Measurements from ENCODE around the gene PRKG1.

The PRKG1 gene

DNA sequence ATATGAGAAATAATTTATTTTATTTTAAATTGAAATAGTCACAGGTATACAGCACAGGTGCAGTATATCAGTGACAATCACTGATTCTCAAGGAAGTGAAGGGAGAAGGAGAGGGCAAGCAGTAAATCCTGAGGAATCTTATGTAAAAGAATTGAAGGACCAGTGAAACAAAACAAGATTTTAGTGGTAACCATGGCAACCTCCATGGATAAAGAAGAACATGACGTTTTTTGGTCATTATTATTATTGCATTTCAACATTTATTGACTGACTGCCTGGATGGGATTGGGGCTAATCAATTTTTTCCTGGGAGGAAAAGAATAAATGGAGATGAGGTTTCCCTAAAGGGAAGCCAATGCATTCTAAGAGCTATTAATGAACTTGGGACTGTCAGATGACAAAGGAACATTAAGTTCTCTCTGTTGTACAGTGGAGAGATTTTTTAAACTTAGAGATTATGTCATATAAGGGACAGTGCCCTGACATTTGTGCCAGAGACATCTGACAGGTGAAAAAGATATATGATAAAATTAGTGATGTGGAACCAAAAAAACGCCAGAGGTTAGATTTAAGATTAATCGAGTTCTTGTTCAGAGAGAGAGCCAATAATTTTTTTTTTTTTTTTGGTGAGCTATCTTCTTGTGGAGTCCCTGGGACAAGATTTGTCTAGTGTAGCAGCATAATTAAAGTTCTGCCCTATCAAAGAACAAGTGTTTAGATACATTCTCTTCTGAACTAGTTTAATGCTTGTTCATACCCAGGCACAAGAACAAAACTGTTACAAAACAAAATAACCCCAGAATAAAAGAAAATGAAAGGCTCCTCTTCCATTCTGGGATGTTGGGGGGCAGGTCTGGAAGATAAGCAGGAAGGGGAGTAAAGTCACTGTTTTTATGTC lies 345.2 kb downstream of the PRKG1 start:
- H3K27me3 ChIP-seq (ENCODE audit: insufficient read depth, low read length, poor library complexity, severe bottlenecking): no peaks in the 10 kb centered on the region
- H3K79me2 ChIP-seq (ENCODE audit: insufficient read depth, low read length): no peaks in the 10 kb centered on the region
- TF ChIP-seq EZH2phosphoT487 (IDR thresholded peaks at IDR 0.05; ENCODE audit: borderline replicate concordance): no peak
- TF ChIP-seq, protein P1, sequence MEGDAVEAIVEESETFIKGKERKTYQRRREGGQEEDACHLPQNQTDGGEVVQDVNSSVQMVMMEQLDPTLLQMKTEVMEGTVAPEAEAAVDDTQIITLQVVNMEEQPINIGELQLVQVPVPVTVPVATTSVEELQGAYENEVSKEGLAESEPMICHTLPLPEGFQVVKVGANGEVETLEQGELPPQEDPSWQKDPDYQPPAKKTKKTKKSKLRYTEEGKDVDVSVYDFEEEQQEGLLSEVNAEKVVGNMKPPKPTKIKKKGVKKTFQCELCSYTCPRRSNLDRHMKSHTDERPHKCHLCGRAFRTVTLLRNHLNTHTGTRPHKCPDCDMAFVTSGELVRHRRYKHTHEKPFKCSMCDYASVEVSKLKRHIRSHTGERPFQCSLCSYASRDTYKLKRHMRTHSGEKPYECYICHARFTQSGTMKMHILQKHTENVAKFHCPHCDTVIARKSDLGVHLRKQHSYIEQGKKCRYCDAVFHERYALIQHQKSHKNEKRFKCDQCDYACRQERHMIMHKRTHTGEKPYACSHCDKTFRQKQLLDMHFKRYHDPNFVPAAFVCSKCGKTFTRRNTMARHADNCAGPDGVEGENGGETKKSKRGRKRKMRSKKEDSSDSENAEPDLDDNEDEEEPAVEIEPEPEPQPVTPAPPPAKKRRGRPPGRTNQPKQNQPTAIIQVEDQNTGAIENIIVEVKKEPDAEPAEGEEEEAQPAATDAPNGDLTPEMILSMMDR (conservative IDR thresholded peaks at IDR 0.05; ENCODE audit: low read length): no peak
- H4K20me1 ChIP-seq (ENCODE audit: insufficient read depth, low read length, poor library complexity, severe bottlenecking): no peaks in the 10 kb centered on the region
- H3K4me2 ChIP-seq (ENCODE audit: low read depth, low read length, poor library complexity, severe bottlenecking): no peak overlapping the region
- no peaks in the 10 kb centered on the region for H3F3A ChIP-seq (ENCODE audit: low read depth)
- no peak overlapping the region for H3K4me3 ChIP-seq (ENCODE audit: low read length, poor library complexity, severe bottlenecking)
- H3K9me3 ChIP-seq (ENCODE audit: insufficient read depth, low read depth, low read length): no peaks in the 10 kb centered on the region
- no peak overlapping the region for H2AFZ ChIP-seq (ENCODE audit: low read length)
- no peak overlapping the region for H3K9ac ChIP-seq (ENCODE audit: low read depth, low read length, poor library complexity, severe bottlenecking)
- no peaks in the 10 kb centered on the region for H3K9me2 ChIP-seq (replicated peaks; ENCODE audit: low read depth, low read length)
- no peaks in the 10 kb centered on the region for H3K4me1 ChIP-seq (ENCODE audit: insufficient read depth, low read length, poor library complexity, severe bottlenecking)
- no peaks in the 10 kb centered on the region for H3K36me3 ChIP-seq (ENCODE audit: insufficient read depth, low read length)

DNA sequence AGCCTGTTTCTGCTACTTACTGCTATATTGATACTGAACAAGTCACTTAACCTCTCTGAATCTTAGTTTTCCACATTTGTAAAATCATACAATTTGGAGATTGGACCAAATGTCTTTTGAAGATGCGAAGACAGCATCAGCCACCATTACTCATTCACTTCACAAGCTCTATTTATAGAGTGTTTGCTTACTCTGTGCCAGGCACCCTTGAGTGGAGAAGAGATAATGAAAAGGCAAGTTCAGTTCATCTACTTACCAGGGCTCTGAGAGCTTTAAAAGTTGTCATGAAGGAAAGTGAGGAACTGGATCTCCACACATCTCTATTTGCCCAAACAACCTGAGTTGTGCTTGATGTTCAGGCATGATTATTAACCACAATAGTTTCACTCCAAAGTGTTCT lies 347.6 kb downstream of the PRKG1 start:
- H3K9ac ChIP-seq (ENCODE audit: low read depth, low read length, poor library complexity, severe bottlenecking): no peak overlapping the region
- TF ChIP-seq EZH2phosphoT487 (IDR thresholded peaks at IDR 0.05; ENCODE audit: borderline replicate concordance): no peak
- TF ChIP-seq, protein P1 (conservative IDR thresholded peaks at IDR 0.05; ENCODE audit: low read length): no peak
- no peaks in the 10 kb centered on the region for H3K36me3 ChIP-seq (ENCODE audit: insufficient read depth, low read length)
- H3F3A ChIP-seq (ENCODE audit: low read depth): no peaks in the 10 kb centered on the region
- no peaks in the 10 kb centered on the region for H3K9me3 ChIP-seq (ENCODE audit: insufficient read depth, low read depth, low read length)
- no peak overlapping the region for H3K4me3 ChIP-seq (ENCODE audit: low read length, poor library complexity, severe bottlenecking)
- H4K20me1 ChIP-seq (ENCODE audit: insufficient read depth, low read length, poor library complexity, severe bottlenecking): no peaks in the 10 kb centered on the region
- no peaks in the 10 kb centered on the region for H3K4me1 ChIP-seq (ENCODE audit: insufficient read depth, low read length, poor library complexity, severe bottlenecking)
- H3K4me2 ChIP-seq (ENCODE audit: low read depth, low read length, poor library complexity, severe bottlenecking): no peak overlapping the region
- H3K79me2 ChIP-seq (ENCODE audit: insufficient read depth, low read length): no peaks in the 10 kb centered on the region
- H3K9me2 ChIP-seq (replicated peaks; ENCODE audit: low read depth, low read length): no peaks in the 10 kb centered on the region
- H2AFZ ChIP-seq (ENCODE audit: low read length): peak overlapping the region; percentile 91
- H3K27me3 ChIP-seq (ENCODE audit: insufficient read depth, low read length, poor library complexity, severe bottlenecking): no peaks in the 10 kb centered on the region

DNA sequence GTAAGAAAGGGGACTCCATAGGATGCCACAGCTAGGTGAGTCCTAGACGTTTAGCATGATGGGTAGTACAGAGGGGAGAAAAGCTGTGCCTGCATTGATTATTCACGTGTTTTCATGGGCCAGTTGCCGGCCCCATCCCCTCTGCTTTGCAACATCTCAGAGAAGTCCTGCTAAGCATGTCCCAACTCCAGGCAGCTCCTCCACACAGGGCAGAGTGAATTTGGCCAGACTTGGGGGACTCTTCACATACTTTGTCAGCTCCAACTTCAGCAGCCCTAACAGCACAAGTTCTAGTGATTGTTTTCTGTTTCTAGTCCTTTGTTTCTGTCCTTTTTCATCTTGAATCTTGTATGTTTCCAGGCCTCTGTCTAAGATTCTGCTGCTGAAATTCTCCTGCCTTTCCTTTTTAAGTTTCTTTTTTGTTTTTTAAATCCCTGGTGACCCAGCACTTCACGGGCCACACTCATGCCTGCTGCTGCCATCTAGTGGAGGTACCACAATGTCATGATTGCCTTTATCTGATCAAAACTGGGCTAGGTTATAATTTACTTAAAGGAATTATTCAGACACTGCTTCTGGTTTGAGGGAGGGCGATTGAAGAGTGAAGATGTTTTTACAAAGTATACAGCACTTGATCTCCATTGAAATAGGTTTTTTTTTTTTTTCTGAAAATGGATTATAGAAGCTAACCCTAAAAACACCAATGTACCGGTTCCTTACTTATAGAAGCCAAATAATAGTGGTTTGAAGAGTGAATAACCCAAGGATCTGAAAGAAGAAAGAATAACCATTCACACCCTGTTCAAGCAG lies 348.2 kb downstream of the PRKG1 start:
- TF ChIP-seq EZH2phosphoT487 (IDR thresholded peaks at IDR 0.05; ENCODE audit: borderline replicate concordance): no peak
- TF ChIP-seq, protein P1 (conservative IDR thresholded peaks at IDR 0.05; ENCODE audit: low read length): peak; percentile 86
- H2AFZ ChIP-seq (ENCODE audit: low read length): peak overlapping the region; percentile 91
- H4K20me1 ChIP-seq (ENCODE audit: insufficient read depth, low read length, poor library complexity, severe bottlenecking): no peaks in the 10 kb centered on the region
- no peak overlapping the region for H3K9ac ChIP-seq (ENCODE audit: low read depth, low read length, poor library complexity, severe bottlenecking)
- H3K36me3 ChIP-seq (ENCODE audit: insufficient read depth, low read length): no peaks in the 10 kb centered on the region
- H3K79me2 ChIP-seq (ENCODE audit: insufficient read depth, low read length): no peaks in the 10 kb centered on the region
- H3K9me2 ChIP-seq (replicated peaks; ENCODE audit: low read depth, low read length): no peaks in the 10 kb centered on the region
- H3K9me3 ChIP-seq (ENCODE audit: insufficient read depth, low read depth, low read length): no peaks in the 10 kb centered on the region
- H3F3A ChIP-seq (ENCODE audit: low read depth): no peaks in the 10 kb centered on the region
- H3K4me2 ChIP-seq (ENCODE audit: low read depth, low read length, poor library complexity, severe bottlenecking): no peak overlapping the region
- no peak overlapping the region for H3K4me3 ChIP-seq (ENCODE audit: low read length, poor library complexity, severe bottlenecking)
- H3K4me1 ChIP-seq (ENCODE audit: insufficient read depth, low read length, poor library complexity, severe bottlenecking): no peaks in the 10 kb centered on the region
- no peaks in the 10 kb centered on the region for H3K27me3 ChIP-seq (ENCODE audit: insufficient read depth, low read length, poor library complexity, severe bottlenecking)

Measured in Loucy (cell line).